ENCODE results near the gene STRIP1.
"Not testable (repeated sequence)": the region's sequence is repeated elsewhere in the genome, so short reads cannot be mapped to it uniquely, and the experiment has no call there.

Gene STRIP1

GRCh38 chr1:110007046-110007830 is 27.2 kb upstream of the STRIP1 start:
- DNase-seq = no peak

GRCh38 chr1:110008971-110009565 is 25.4 kb upstream of the STRIP1 start:
- DNase-seq = peak in 17 of 58 donors; percentile 8 to 69 (median 32)

- peak in 5 of 58 donors; percentile 16 to 61 (median 32) for DNase-seq
Observed at GRCh38 chr1:110011527-110012041, 22.8 kb upstream of the STRIP1 start.

GRCh38 chr1:110012100-110012780 is 22.2 kb upstream of the STRIP1 start:
- DNase-seq = no peak

GRCh38 chr1:110017792-110018191 is 16.6 kb upstream of the STRIP1 start:
- DNase-seq = no peak

GRCh38 chr1:110018396-110018795 is 16.0 kb upstream of the STRIP1 start:
- DNase-seq = no peak

- no peak for DNase-seq
Observed at GRCh38 chr1:110019770-110020169, 14.7 kb upstream of the STRIP1 start.

GRCh38 chr1:110021285-110021684 is 13.1 kb upstream of the STRIP1 start:
- DNase-seq = no peak

- DNase-seq = no peak
Observed at GRCh38 chr1:110024613-110025012, 9.8 kb upstream of the STRIP1 start.

GRCh38 chr1:110030687-110031086 is 3.7 kb upstream of the STRIP1 start:
- not testable (repeated sequence) for DNase-seq

GRCh38 chr1:110032327-110032726 is 2.1 kb upstream of the STRIP1 start:
- DNase-seq = no peak

GRCh38 chr1:110033421-110033820 is 1.0 kb upstream of the STRIP1 start:
- no peak for DNase-seq

- DNase-seq = no peak
Observed at GRCh38 chr1:110034040-110034450, 379 bp upstream of the STRIP1 start.

- DNase-seq = peak in 2 of 58 donors; percentile 23 to 36
Observed at GRCh38 chr1:110035236-110035752, 870 bp downstream of the STRIP1 start.

- no peak for DNase-seq
Observed at GRCh38 chr1:110038271-110038670, 3.8 kb downstream of the STRIP1 start.

- no peak for DNase-seq
Observed at GRCh38 chr1:110039641-110040040, 5.2 kb downstream of the STRIP1 start.

- peak in 1 of 58 donors; percentile 54 for DNase-seq
Observed at GRCh38 chr1:110040548-110040947, 6.1 kb downstream of the STRIP1 start.

GRCh38 chr1:110043016-110043415 is 8.6 kb downstream of the STRIP1 start:
- no peak for DNase-seq

GRCh38 chr1:110047463-110047862 is 13.0 kb downstream of the STRIP1 start:
- no peak for DNase-seq

- no peak for DNase-seq
Observed at GRCh38 chr1:110048240-110048639, 13.8 kb downstream of the STRIP1 start.

GRCh38 chr1:110048923-110049601 is 14.6 kb downstream of the STRIP1 start:
- DNase-seq = peak in 20 of 58 donors; percentile 3 to 51 (median 28)

Data from anterior cingulate cortex (tissue), 58 donors.